Measurements from ENCODE around the gene TASP1. TPM values are rescaled to one million over a fixed set of nuclear protein-coding genes. Genes with fewer than 3 reads are reported as not detected.

Gene TASP1
- total RNA-seq, 1 donor from 2014 or later, result 13.5 TPM

- peaks cover 2% of the 10 kb centered on the region for H3K27me3 Mint-ChIP-seq (ENCODE audit: unreplicated experiment)
- no peak for DNase-seq
- H3K27ac Mint-ChIP-seq (ENCODE audit: unreplicated experiment), result no peak overlapping the region
- H3K4me1 Mint-ChIP-seq (ENCODE audit: low read depth, unreplicated experiment), result no peaks in the 10 kb centered on the region
- no peaks in the 10 kb centered on the region for H3K9me3 Mint-ChIP-seq (ENCODE audit: unreplicated experiment)
- no peaks in the 10 kb centered on the region for H3K36me3 Mint-ChIP-seq (ENCODE audit: unreplicated experiment)
- TF ChIP-seq CTCF (IDR thresholded peaks at IDR 0.05; ENCODE audit: partially characterized antibody, unreplicated experiment), result no peak
- no peak overlapping the region for H3K4me3 Mint-ChIP-seq (ENCODE audit: unreplicated experiment)
Observed at GRCh38 chr20:13348311-13349234, 290.2 kb downstream of the TASP1 start.

- no peak for DNase-seq
- Mint-ChIP-seq H3K27ac (ENCODE audit: unreplicated experiment) (no peak overlapping the region), H3K9me3 (ENCODE audit: unreplicated experiment) (peaks cover 2% of the 10 kb centered on the region), H3K4me1 (ENCODE audit: low read depth, unreplicated experiment) (no peaks in the 10 kb centered on the region), H3K36me3 (ENCODE audit: unreplicated experiment) (no peaks in the 10 kb centered on the region), H3K4me3 (ENCODE audit: unreplicated experiment) (no peak overlapping the region), H3K27me3 (ENCODE audit: unreplicated experiment) (peaks cover 6% of the 10 kb centered on the region)
- no peak for TF ChIP-seq CTCF (IDR thresholded peaks at IDR 0.05; ENCODE audit: partially characterized antibody, unreplicated experiment)
Observed at GRCh38 chr20:13344671-13345070, 294.1 kb downstream of the TASP1 start.

- Mint-ChIP-seq H3K4me1 (ENCODE audit: low read depth, unreplicated experiment) (no peaks in the 10 kb centered on the region), H3K36me3 (ENCODE audit: unreplicated experiment) (no peaks in the 10 kb centered on the region), H3K27me3 (ENCODE audit: unreplicated experiment) (peaks cover 6% of the 10 kb centered on the region), H3K27ac (ENCODE audit: unreplicated experiment) (no peak overlapping the region), H3K9me3 (ENCODE audit: unreplicated experiment) (peaks cover 2% of the 10 kb centered on the region), H3K4me3 (ENCODE audit: unreplicated experiment) (no peak overlapping the region)
- DNase-seq, result no peak
- TF ChIP-seq CTCF (IDR thresholded peaks at IDR 0.05; ENCODE audit: partially characterized antibody, unreplicated experiment), result no peak
Observed at GRCh38 chr20:13342469-13343242, 296.1 kb downstream of the TASP1 start.

GRCh38 chr20:13341737-13342393, 296.9 kb downstream of the TASP1 start:
- H3K4me3 Mint-ChIP-seq (ENCODE audit: unreplicated experiment), result no peak overlapping the region
- peaks cover 6% of the 10 kb centered on the region for H3K27me3 Mint-ChIP-seq (ENCODE audit: unreplicated experiment)
- H3K36me3 Mint-ChIP-seq (ENCODE audit: unreplicated experiment), result no peaks in the 10 kb centered on the region
- H3K9me3 Mint-ChIP-seq (ENCODE audit: unreplicated experiment), result peaks cover 2% of the 10 kb centered on the region
- DNase-seq, result no peak
- TF ChIP-seq CTCF (IDR thresholded peaks at IDR 0.05; ENCODE audit: partially characterized antibody, unreplicated experiment), result no peak
- no peaks in the 10 kb centered on the region for H3K4me1 Mint-ChIP-seq (ENCODE audit: low read depth, unreplicated experiment)
- H3K27ac Mint-ChIP-seq (ENCODE audit: unreplicated experiment), result no peak overlapping the region
